Lung (tissue), 12 donors: ENCODE results near the gene GAK. TPM values are rescaled to one million over a fixed set of nuclear protein-coding genes. Genes with fewer than 3 reads are reported as not detected.
A peak's percentile ranks its signal among the peaks of the same experiment; 100 is the strongest.
"Not testable (repeated sequence)": the region's sequence is repeated elsewhere in the genome, so short reads cannot be mapped to it uniquely, and the experiment has no call there.

Experiments
- ATAC-seq: fragments of 200-7000 bp; cut with Tn5 transposase; one replicate; pipeline ENCODE4 v1.9.1; 2020; ENCODE audit warnings: moderate number of reproducible peaks; ENCODE audit not compliant: insufficient read depth, low FRiP score
- DNase-seq, 3 donors: peaks; one replicate each; pipeline ENCODE4 v3.0.0-alpha.2; 2013 to 2017
- H3K27ac ChIP-seq, 2 donors: one replicate each; pipeline ENCODE4 v1.5.1; 2013; ENCODE audit warnings: mild to moderate bottlenecking in 2 of 2, moderate library complexity in 2 of 2, control low read depth in 1 of 2, inconsistent platforms in 1 of 2, low read depth in 1 of 2, low read length in 1 of 2
- H3K27me3 ChIP-seq, 3 donors: one replicate each; pipeline ENCODE4 v1.5.1; 2013; ENCODE audit warnings: low read length in 2 of 3; ENCODE audit not compliant: control insufficient read depth in 3 of 3, insufficient read depth in 3 of 3
- H3K36me3 ChIP-seq, 4 donors: one replicate each; pipeline ENCODE4 v1.5.1; 2013; ENCODE audit warnings: low read length in 4 of 4, mild to moderate bottlenecking in 1 of 4, moderate library complexity in 1 of 4; ENCODE audit not compliant: control insufficient read depth in 4 of 4, insufficient read depth in 4 of 4
- H3K4me1 ChIP-seq, 5 donors: one replicate each; pipeline ENCODE4 v1.5.1; 2013; ENCODE audit warnings: low read length in 5 of 5, mild to moderate bottlenecking in 2 of 5, moderate library complexity in 1 of 5; ENCODE audit not compliant: control insufficient read depth in 5 of 5, insufficient read depth in 5 of 5
- H3K4me3 ChIP-seq: one replicate; pipeline ENCODE4 v1.5.1; 2013; ENCODE audit warnings: mild to moderate bottlenecking, control low read depth, moderate library complexity
- H3K9ac ChIP-seq, 2 donors: one replicate each; pipeline ENCODE4 v1.5.1; 2013; ENCODE audit warnings: low read length in 2 of 2, control low read depth in 1 of 2; ENCODE audit not compliant: insufficient read depth in 1 of 2
- H3K9me3 ChIP-seq, 4 donors: one replicate each; pipeline ENCODE4 v1.5.1; 2013; ENCODE audit warnings: low read length in 3 of 4, mild to moderate bottlenecking in 1 of 4, moderate library complexity in 1 of 4; ENCODE audit not compliant: control insufficient read depth in 4 of 4, insufficient read depth in 3 of 4
- CTCF ChIP-seq: IDR thresholded peaks from 2 replicates; pipeline ENCODE4 v1.5.1; 2012; ENCODE audit warnings: mild to moderate bottlenecking; ENCODE audit errors: control extremely low read depth, extremely low read depth
- WGBS, 2 donors: extraction: QIAGEN DNeasy Blood & Tissue Kit; methylation state at CpG; one replicate each; pipeline ENCODE4 v1.1.7; 2013; 5-methylcytosine and 5-hydroxymethylcytosine counted together
- polyA plus RNA-seq, 2 donors: library from polyadenylated mRNA; stranded (reverse); fragments of 200-250 nt; gene quantifications; one replicate each; pipeline ENCODE4 v1.2.1, GENCODE V29; 2013
- total RNA-seq, 2 donors: library from RNA; depleted of rRNA in 1 of 2; stranded (reverse); fragments of >200 nt in 1 of 2; gene quantifications; one replicate each; pipeline ENCODE4 v1.2.1, GENCODE V29; 2014 to 2021
- donor health status: control.
- donor health status: control.
- donor health status: Bipolar disorder and iron deficiency.
- donor health status: healthy.
- donor health status: DM: yes; HTN: yes; CAD: no.

Gene GAK
- total and polyA plus RNA-seq, 4 donors, result 101 to 178 (median 137) TPM

DNA sequence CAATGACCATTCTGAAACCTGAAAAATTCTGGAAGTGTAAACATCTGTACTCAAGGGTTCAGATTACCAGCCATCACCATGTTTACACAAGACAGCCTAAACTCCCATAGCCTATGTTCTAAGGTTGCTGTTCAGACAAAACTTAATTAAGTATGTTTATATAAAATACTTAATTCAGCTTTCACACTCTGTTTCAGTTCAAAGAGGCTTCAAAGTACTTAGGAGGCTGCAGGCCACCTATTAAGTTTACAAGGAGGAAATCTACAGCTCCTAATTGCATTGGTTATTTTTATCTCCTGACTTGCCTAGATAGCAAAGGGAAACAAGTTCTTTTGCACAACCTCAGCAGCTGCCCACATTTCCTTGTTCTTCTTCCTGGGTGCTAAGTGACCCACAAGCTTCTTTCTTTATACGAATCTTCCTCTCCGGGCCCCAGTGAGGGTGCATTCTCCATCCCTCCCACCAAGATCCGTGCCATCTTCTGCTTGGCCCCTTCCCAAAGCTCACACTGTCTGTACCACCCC is 2.0 kb downstream of the GAK start:
- Histone ChIP-seq H3K4me3 (no peak overlapping the region), H3K4me1 (peaks cover 5 to 19% (median 10%) of the 10 kb centered on the region in 5 donors), H3K36me3 (peaks cover 0 to 5% (median 2%) of the 10 kb centered on the region in 4 donors), H3K27ac (peak overlapping the region in 1 of 2 donors; percentile 83), H3K27me3 (no peaks in the 10 kb centered on the region), H3K9ac (no peak overlapping the region), H3K9me3 (no peaks in the 10 kb centered on the region)
- DNase-seq (no peak), ATAC-seq (no peak)
- TF ChIP-seq CTCF, result no peak
- 12 to 17% methylated on average over 3 of the region's 3 CpGs for WGBS, 2 donors

- H3K4me1 ChIP-seq, result peaks cover 5 to 22% (median 10%) of the 10 kb centered on the region in 5 donors
- H3K27ac ChIP-seq, result no peak overlapping the region
- H3K27me3 ChIP-seq, result no peaks in the 10 kb centered on the region
- no peak for DNase-seq
- WGBS, 2 donors, result 94 to 95% methylated on average over 17 of the region's 17 CpGs
- no peaks in the 10 kb centered on the region for H3K9me3 ChIP-seq
- TF ChIP-seq CTCF, result no peak
- no peak overlapping the region for H3K4me3 ChIP-seq
- no peak overlapping the region for H3K9ac ChIP-seq
- H3K36me3 ChIP-seq, result peaks cover 0 to 5% (median 2%) of the 10 kb centered on the region in 4 donors
- ATAC-seq, result no peak
These were observed 2.9 kb downstream of the GAK start for GRCh38 chr4:929096-929765.

DNA sequence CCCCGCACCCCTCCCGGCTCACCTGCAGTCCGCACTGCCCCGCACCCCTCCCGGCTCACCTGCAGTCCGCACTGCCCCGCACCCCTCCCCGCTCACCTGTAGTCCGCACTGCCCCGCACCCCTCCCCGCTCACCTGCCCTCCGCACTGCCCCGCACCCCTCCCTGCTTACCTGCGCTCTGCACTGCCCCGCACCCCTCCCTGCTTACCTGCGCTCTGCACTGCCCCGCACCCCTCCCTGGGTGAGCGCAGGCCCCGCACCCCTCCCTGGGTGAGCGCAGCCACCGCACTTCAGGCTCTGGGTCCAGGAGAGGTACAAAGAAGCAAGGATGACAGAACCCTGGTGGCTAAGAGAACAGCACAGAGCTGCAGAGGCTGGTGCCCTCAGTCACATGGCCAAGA is 4.5 kb downstream of the GAK start:
- peaks cover 5 to 19% (median 9%) of the 10 kb centered on the region in 5 donors for H3K4me1 ChIP-seq
- H3K27me3 ChIP-seq, ATAC-seq, H3K9me3 ChIP-seq, H3K9ac ChIP-seq, H3K36me3 ChIP-seq, H3K4me3 ChIP-seq, H3K27ac ChIP-seq: not testable (repeated sequence)
- peak in 1 of 3 donors; percentile 8 for DNase-seq
- WGBS, 2 donors, result 98% methylated on average over 21 of the region's 21 CpGs

DNA sequence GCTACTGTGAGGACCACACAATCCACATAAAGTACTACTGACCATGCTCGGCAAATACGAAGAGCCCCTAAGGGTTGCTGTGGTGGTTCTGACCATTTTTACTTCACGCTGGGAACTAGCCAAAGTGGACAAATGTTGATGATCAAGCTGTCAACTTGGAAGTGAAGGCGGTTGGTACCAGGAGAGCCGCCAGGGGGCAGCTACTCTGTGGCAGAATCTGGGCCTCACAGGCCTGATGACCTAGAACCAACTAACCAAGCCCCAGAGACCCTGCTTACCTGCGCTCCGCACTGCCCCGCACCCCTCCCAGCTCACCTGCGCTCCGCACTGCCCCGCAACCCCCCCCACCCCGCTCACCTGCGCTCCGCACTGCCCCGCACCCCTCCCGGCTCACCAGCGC is 5.6 kb downstream of the GAK start:
- H3K9me3 ChIP-seq, result no peaks in the 10 kb centered on the region
- no peaks in the 10 kb centered on the region for H3K27me3 ChIP-seq
- no peak for ATAC-seq
- H3K9ac ChIP-seq, result no peak overlapping the region
- 89 to 90% methylated on average over 16 to 17 of the region's 17 CpGs for WGBS, 2 donors
- H3K27ac ChIP-seq, result no peak overlapping the region
- DNase-seq, result no peak
- H3K4me3 ChIP-seq, result no peak overlapping the region
- TF ChIP-seq CTCF, result no peak
- peaks cover 0 to 7% (median 0%) of the 10 kb centered on the region in 4 donors for H3K36me3 ChIP-seq
- peaks cover 5 to 19% (median 9%) of the 10 kb centered on the region in 5 donors for H3K4me1 ChIP-seq
